Activated naive CD4-positive, alpha-beta T cell treated with anti-CD3 and anti-CD28 coated beads, Interleukin-2, amount 50 U/mL, for 16 hours (primary cell): Measurements from ENCODE around the gene PEX16.

Experiments
- DNase-seq: peaks from one replicate; pipeline ENCODE4 v3.0.0-alpha.2; 2020

Gene PEX16

GRCh38 chr11:45917623-45918330 is at the start of gene PEX16:
TSS of gene PEX16 (minus strand) at chr11:45917877. CDS start at chr11:45917811, 66 bp downstream.
- peak; percentile 96 for DNase-seq

DNA sequence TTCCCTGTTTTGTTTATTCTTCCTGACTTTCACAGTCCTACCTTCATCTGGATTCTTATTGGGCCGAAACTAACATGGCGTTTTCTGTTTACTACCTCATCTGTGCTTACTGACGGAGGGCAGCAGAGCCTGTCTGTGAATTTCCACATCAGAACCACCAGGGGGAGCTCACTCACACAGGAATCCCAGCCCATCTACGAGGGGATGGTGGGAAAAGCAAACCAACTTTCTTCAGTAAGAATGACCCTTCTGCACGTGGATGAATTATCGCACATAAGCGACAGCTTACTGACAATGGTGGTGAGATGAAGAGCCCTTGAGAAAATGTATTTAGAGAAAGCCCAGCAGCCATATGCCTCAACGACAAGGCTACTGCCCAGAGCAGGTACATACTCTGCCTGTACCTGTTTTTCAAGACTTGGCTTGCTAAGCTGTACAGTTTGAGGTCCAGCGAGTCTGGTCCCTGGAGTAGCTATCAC is 47.3 kb upstream of the PEX16 start:
- peak; percentile 46 for DNase-seq

- no peak for DNase-seq
These were observed 44.1 kb upstream of the PEX16 start for GRCh38 chr11:45961751-45962240.

DNA sequence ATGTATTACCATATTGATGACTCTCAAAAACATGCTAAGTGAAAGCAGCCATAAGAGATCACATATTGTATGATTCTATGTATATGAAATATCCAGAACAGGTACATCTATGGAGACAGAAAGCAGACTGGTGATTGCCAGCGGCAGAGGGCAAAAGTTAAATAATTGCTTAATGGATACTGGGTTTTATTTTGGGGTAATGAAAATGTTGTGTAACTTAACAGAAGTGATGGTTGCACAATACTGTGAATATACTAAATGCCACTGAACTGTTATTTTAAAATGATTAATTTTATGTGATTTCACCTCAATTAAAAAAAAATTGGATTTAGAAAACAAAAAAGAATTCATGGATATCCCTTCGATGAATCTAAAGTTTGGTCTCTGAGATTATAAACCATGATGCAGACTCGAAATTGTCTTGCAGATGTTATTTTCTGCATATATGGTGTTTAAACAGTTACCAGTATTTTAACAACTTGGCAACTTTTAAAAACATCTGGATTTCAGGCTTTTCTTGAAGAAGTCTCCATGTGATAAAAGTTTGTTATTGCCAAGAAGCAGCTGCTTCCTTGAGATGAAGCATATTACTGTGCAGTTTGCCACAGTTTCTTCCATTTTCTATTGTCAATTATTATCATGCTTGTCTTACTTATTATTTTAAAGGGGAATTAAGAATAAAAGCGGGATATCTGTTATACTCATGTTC is 42.9 kb upstream of the PEX16 start:
- DNase-seq: no peak

- no peak for DNase-seq
These were observed 42.2 kb upstream of the PEX16 start for GRCh38 chr11:45959851-45960250.

- no peak for DNase-seq
These were observed 32.3 kb upstream of the PEX16 start for GRCh38 chr11:45949992-45950407.

DNA sequence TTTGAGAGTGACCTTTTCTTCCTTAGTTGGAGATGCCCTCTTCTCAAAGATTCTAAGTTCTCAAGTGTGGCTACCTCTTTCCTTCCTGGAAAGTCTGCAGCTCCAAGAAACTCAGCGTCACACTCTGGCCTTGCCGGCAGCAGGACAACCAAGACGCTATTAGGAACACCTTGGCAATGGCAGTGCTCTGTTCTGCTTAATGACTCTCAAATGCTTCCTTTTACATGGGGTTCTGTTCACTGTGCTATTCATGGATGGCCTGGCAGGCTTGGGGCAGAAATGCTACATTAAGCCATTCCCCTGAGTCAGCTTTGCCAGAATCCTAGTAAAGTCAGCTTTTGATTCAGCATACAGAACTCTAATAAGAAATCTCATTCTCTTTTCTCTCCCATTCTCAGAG is 30.7 kb upstream of the PEX16 start:
- DNase-seq: no peak

- no peak for DNase-seq
These were observed 30.2 kb upstream of the PEX16 start for GRCh38 chr11:45947885-45948284.

DNA sequence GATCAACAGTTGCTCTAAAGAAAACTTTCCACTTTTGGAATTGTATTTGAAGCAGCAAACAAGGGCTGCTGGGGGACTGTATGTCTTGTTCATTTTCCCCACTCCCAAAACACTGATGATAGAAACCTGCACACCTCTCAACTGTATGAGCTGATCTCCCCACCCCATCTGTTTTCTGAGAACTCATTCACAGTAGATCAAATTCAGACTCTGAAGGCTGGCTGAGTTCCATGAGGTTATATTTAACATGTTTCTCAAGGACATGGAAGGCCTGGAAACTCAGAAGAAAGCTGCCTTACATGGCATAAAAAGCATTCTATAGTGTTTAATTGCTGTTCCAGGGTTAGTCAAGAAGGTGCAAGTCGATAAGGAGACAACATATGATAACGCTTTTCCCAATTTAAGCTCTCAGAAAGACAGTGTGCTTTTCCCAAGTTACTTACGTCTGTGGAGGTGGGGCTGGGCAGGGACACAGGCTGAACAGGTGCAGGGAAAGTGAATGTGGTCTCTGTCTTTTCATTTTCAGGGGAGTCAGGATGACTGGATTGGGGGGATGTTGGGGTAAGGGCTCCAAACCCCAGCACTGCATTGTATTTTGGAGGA is 27.8 kb upstream of the PEX16 start:
- no peak for DNase-seq

GRCh38 chr11:45942381-45942780 is 24.7 kb upstream of the PEX16 start:
- DNase-seq: no peak

- no peak for DNase-seq
These were observed 23.6 kb upstream of the PEX16 start for GRCh38 chr11:45941285-45941684.

DNA sequence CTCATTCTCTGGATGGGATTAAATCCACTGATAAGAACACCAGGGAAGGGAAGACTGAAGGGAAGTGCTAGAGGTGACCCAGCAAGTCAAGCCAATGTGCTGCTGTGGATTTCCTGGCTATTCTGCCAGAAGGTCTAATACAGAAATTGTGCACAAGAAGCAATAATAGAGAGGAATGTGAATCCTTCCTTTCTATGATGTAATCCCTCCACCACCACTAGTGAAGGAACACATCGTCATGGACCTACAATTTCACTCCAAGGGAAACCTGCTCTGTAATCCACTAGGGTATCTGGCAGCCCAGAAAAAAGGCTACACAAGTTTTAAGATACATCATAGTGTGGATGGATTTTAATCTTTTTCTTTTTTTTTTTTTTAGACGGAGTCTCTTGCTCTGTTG is 22.2 kb upstream of the PEX16 start:
- DNase-seq: no peak

- no peak for DNase-seq
These were observed 20.2 kb upstream of the PEX16 start for GRCh38 chr11:45937916-45938315.

DNA sequence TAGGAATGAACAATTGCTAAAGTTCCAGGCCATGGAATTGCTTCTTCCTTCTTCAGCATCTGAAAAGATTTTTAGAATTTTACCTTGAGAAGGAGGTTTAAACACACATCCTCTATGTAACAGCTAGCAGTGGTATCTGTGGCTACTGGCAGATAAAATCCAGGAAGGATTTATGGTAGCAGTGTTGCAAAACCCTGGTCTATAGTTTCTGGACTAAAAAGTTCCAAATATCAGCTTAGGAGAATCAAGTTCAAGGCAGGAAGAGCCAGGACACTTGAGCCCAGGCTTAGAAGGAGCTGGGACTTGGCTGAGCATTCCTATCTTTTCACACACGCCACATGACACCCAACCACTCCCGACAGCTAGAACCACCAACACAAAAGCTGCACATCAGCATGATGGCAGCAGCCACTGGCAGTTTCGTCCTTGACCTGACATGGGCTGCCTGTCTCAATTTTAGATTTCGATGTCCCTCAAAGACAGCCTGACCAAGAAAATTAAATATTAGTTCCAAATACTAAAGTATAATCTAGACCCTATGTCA is 18.9 kb upstream of the PEX16 start:
- no peak for DNase-seq

GRCh38 chr11:45935349-45936064 is 17.8 kb upstream of the PEX16 start:
- DNase-seq: no peak

GRCh38 chr11:45934580-45935318 is 17.1 kb upstream of the PEX16 start:
- no peak for DNase-seq

DNA sequence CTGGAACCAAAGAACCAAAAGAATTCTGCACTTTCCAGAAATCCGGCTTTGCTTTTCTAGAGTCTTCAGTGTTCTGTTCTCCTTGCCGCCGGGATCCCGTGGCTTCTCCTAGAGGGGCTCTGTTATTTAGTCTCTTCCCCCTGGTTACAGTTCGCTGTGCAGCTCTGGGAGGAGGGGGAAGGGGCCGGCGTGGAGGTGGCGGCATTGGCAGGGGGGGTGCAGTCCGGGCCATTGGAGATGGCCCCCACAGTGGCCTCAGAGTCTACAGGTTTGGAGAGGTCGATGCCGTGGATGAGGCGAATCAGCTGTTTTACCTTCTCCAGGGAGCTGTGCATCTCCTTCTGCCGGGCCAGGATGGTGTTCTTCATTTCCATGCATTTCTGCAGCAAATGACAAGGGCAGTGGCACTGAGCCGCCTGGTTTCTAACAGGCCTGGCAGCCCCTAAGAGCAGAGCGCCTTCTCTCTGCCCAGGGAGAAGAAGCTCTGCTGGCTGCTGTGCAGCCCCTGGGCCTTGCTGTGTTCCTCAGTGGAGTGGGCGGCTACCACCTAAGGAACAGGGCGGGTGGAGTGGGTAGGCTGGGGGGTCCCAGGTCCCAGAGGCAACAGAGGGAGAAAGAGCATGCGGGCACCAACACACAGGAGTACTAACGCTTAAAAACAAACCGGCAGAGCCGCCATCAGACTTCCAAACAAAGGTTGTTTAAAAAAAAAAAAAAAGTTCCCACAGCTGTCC is 16.3 kb upstream of the PEX16 start:
- DNase-seq: no peak

GRCh38 chr11:45933131-45933831 is 15.6 kb upstream of the PEX16 start:
- DNase-seq: no peak

GRCh38 chr11:45932217-45932616 is 14.5 kb upstream of the PEX16 start:
- no peak for DNase-seq

GRCh38 chr11:45931739-45932138 is 14.1 kb upstream of the PEX16 start:
- DNase-seq: peak; percentile 7
